ENCODE data around the gene IRAK4. TPM values are rescaled to one million over a fixed set of nuclear protein-coding genes. Genes with fewer than 3 reads are reported as not detected.

Gene IRAK4
- 6.5 to 7.5 TPM (median 7.3 TPM) in 3 replicates for total RNA-seq
- long read RNA-seq, full-length matches to known transcripts: 6 of 9 reads
- long read RNA-seq, partial matches to known transcripts: 0 of 9 reads
- long read RNA-seq, other reads (novel, unspliced or antisense): 3 of 9 reads

DNA sequence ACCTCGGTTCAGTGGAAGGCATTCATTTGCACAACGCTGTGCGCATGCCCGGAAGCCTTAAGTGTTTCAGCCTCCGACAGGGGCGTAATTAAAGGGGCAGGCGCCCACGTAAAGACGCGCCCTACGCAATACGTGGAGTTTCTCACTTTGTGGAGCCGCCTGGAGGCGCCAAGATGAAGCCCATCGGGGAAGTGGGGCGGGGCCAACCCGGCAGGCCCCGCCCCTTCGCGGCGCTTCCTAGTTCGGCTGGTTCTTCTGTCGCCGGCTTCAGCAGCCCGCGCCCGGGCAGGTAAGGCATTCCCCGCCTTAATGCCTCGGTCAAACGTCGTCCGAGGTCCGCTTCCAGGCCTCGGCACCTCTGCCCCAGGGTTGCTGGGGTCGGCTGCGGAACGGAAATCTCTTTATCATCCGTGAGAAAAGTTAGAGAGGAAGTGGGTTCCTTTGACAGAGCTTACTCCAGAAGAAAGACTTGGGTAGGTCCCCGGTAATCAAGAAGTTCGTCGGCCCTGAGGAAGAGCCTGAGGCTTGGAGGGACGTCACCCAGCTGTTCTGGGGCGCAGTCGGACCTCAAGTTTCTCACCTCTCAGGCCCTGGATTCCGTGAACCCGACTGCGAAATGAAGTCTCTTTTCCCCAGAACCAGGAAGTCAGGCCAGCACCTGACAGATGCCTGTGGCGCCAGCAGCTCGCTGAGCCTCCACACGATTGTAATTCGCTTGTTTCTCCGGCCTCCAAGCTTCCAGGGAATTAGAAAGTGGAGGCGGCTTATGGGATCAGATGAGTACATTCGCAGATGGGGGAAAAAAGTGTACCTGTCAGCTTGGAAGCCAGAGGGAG, at the start of gene IRAK4, which contains the start of gene PUS7L:
Gene IRAK4 (plus strand): TSS at position 224 of the 836 bp plus-strand sequence. CDS start 9,161 bp downstream, outside the sequence.
Gene PUS7L (minus strand): TSS at position 63 of the 836 bp plus-strand sequence. CDS start 3,545 bp downstream, outside the sequence.
- peak; percentile 90 for DNase-seq (ENCODE audit: low spot score)
- Mint-ChIP-seq H3K4me1 (ENCODE audit: low read depth) (peaks cover 19% of the 10 kb centered on the region), H3K27ac (ENCODE audit: unreplicated experiment) (peak within 1 kb of the TSS; percentile 91), H3K9me3 (ENCODE audit: low read depth) (no peaks in the 10 kb centered on the region), H3K27me3 (ENCODE audit: low read depth) (no peaks in the 10 kb centered on the region), H3K4me3 (ENCODE audit: unreplicated experiment) (peak within 1 kb of the TSS; percentile 85), H3K36me3 (ENCODE audit: low read depth) (peaks cover 5% of the 10 kb centered on the region)
- TF ChIP-seq, protein P1, sequence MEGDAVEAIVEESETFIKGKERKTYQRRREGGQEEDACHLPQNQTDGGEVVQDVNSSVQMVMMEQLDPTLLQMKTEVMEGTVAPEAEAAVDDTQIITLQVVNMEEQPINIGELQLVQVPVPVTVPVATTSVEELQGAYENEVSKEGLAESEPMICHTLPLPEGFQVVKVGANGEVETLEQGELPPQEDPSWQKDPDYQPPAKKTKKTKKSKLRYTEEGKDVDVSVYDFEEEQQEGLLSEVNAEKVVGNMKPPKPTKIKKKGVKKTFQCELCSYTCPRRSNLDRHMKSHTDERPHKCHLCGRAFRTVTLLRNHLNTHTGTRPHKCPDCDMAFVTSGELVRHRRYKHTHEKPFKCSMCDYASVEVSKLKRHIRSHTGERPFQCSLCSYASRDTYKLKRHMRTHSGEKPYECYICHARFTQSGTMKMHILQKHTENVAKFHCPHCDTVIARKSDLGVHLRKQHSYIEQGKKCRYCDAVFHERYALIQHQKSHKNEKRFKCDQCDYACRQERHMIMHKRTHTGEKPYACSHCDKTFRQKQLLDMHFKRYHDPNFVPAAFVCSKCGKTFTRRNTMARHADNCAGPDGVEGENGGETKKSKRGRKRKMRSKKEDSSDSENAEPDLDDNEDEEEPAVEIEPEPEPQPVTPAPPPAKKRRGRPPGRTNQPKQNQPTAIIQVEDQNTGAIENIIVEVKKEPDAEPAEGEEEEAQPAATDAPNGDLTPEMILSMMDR (IDR thresholded peaks at IDR 0.05): peak; percentile 57

DNA sequence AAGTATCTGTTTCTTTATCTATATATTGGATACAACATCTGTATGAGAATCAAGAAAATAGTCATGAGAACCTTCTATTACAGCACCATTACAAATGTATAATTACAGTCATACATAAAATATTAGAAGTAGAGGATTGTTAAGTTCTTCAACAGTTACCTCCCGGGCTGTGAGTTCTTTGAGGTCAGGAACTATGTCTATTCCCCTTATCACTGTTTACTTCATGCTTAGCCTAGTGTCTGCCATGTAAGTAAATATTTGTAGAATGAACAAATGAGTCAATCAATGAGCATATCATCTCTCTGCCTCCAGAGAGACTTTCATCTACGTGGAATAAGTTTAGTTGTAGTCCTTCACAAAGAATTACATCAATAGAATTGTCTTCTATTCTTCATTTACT, 47.4 kb upstream of the IRAK4 start:
- H3K27me3 Mint-ChIP-seq (ENCODE audit: low read depth): no peaks in the 10 kb centered on the region
- H3K36me3 Mint-ChIP-seq (ENCODE audit: low read depth): peaks cover 2% of the 10 kb centered on the region
- TF ChIP-seq, protein P1 (IDR thresholded peaks at IDR 0.05): no peak
- H3K27ac Mint-ChIP-seq (ENCODE audit: unreplicated experiment): no peak overlapping the region
- DNase-seq (ENCODE audit: low spot score): no peak
- H3K4me1 Mint-ChIP-seq (ENCODE audit: low read depth): no peaks in the 10 kb centered on the region
- H3K9me3 Mint-ChIP-seq (ENCODE audit: low read depth): peaks cover 20% of the 10 kb centered on the region
- H3K4me3 Mint-ChIP-seq (ENCODE audit: unreplicated experiment): no peak overlapping the region

DNA sequence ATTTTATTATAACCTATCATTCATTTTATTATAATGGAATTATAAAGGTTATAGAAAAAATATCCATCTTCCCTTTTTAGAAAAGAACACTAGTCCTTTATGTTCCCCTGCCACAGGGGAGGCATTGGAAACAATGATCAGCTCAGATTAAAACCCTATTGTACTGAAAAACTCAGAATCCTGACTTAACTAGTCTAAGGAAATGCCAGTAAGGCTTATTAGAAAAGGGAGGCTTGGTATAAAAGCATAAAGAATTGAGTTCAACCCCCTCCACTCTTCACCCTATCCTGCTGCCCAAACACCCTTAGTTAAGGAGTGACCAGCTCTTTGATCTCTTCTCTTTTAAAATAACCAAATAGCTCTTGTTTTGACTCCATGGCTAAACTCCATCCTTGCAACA, 36.1 kb upstream of the IRAK4 start:
- DNase-seq (ENCODE audit: low spot score): no peak
- no peaks in the 10 kb centered on the region for H3K27me3 Mint-ChIP-seq (ENCODE audit: low read depth)
- H3K36me3 Mint-ChIP-seq (ENCODE audit: low read depth): peaks cover 2% of the 10 kb centered on the region
- no peaks in the 10 kb centered on the region for H3K4me1 Mint-ChIP-seq (ENCODE audit: low read depth)
- H3K4me3 Mint-ChIP-seq (ENCODE audit: unreplicated experiment): no peak overlapping the region
- no peak overlapping the region for H3K27ac Mint-ChIP-seq (ENCODE audit: unreplicated experiment)
- peaks cover 2% of the 10 kb centered on the region for H3K9me3 Mint-ChIP-seq (ENCODE audit: low read depth)
- TF ChIP-seq, protein P1 (IDR thresholded peaks at IDR 0.05): no peak

DNA sequence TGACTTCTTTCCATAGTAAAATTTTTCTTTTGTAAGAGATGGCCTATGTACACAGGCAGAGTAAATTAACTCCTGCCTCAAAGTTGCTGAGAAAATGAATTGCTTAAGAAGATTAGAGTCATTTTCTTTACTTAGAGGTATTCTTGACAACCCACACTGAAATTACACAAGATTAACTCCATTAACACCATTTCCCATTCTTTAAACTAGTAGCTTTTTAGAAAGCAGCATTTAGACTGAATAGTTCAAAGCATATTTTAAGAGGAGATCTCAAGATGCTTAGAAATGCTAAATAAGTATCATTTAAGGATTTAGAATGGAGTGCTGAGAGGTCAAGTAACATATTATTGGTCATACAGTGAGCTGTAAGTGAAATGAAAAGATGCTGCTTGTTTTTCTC, 35.6 kb upstream of the IRAK4 start:
- H3K27ac Mint-ChIP-seq (ENCODE audit: unreplicated experiment): no peak overlapping the region
- TF ChIP-seq, protein P1 (IDR thresholded peaks at IDR 0.05): no peak
- DNase-seq (ENCODE audit: low spot score): no peak

DNA sequence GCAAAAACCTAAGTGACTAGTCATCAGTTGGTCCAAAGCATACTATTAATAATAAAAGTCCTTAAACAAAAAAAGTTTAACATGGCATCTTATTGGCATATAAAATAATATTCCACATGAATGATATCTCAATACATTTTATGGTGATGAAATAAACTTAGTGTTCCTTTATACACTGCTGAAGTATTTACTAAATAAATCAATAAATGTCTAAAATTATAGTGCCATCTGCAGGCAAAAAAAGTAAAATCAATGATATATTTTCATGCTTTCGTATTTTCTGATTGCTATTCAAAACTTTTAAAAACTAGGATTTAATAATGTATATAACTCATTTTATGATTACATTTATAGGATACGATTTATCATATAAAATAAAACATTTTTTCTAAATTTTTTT, 30.6 kb upstream of the IRAK4 start:
- TF ChIP-seq, protein P1 (IDR thresholded peaks at IDR 0.05): peak; percentile 89
- peaks cover 2% of the 10 kb centered on the region for H3K9me3 Mint-ChIP-seq (ENCODE audit: low read depth)
- H3K4me3 Mint-ChIP-seq (ENCODE audit: unreplicated experiment): no peak overlapping the region
- H3K4me1 Mint-ChIP-seq (ENCODE audit: low read depth): no peaks in the 10 kb centered on the region
- H3K27ac Mint-ChIP-seq (ENCODE audit: unreplicated experiment): no peak overlapping the region
- peaks cover 3% of the 10 kb centered on the region for H3K36me3 Mint-ChIP-seq (ENCODE audit: low read depth)
- H3K27me3 Mint-ChIP-seq (ENCODE audit: low read depth): no peaks in the 10 kb centered on the region
- no peak for DNase-seq (ENCODE audit: low spot score)

More for the DNA sequence above, 35.6 kb upstream of the IRAK4 start:
- Mint-ChIP-seq H3K36me3 (ENCODE audit: low read depth) (peaks cover 2% of the 10 kb centered on the region), H3K9me3 (ENCODE audit: low read depth) (peaks cover 2% of the 10 kb centered on the region), H3K27me3 (ENCODE audit: low read depth) (no peaks in the 10 kb centered on the region), H3K4me3 (ENCODE audit: unreplicated experiment) (no peak overlapping the region), H3K4me1 (ENCODE audit: low read depth) (no peaks in the 10 kb centered on the region)

Measured in chondrocyte (in vitro differentiated cells).